ENCODE data around the gene TAS1R1.

TAS1R1 gene

GRCh38 chr1:6554907-6555778 lies at the start of gene TAS1R1:
TSS of gene TAS1R1 (plus strand) at chr1:6555307. CDS start at chr1:6555374, 67 bp downstream.
- no peak for DNase-seq

GRCh38 chr1:6505367-6506209 lies 49.5 kb upstream of the TAS1R1 start:
- no peak for DNase-seq

GRCh38 chr1:6506210-6507036 lies 48.7 kb upstream of the TAS1R1 start:
- no peak for DNase-seq

GRCh38 chr1:6507037-6507428 lies 48.1 kb upstream of the TAS1R1 start:
- DNase-seq, result no peak

- DNase-seq, result no peak
Observed at GRCh38 chr1:6507461-6507911, 47.6 kb upstream of the TAS1R1 start.

- no peak for DNase-seq
Observed at GRCh38 chr1:6508154-6508815, 46.8 kb upstream of the TAS1R1 start.

GRCh38 chr1:6508816-6509189 lies 46.3 kb upstream of the TAS1R1 start:
- DNase-seq, result no peak

- no peak for DNase-seq
Observed at GRCh38 chr1:6509220-6509918, 45.7 kb upstream of the TAS1R1 start.

- no peak for DNase-seq
Observed at GRCh38 chr1:6509919-6510291, 45.2 kb upstream of the TAS1R1 start.

- no peak for DNase-seq
Observed at GRCh38 chr1:6510493-6510892, 44.6 kb upstream of the TAS1R1 start.

GRCh38 chr1:6511056-6511455 lies 44.1 kb upstream of the TAS1R1 start:
- DNase-seq, result peak; percentile 40

- no peak for DNase-seq
Observed at GRCh38 chr1:6511561-6512244, 43.4 kb upstream of the TAS1R1 start.

GRCh38 chr1:6512245-6512907 lies 42.7 kb upstream of the TAS1R1 start:
- DNase-seq, result no peak

- DNase-seq, result no peak
Observed at GRCh38 chr1:6512908-6513280, 42.2 kb upstream of the TAS1R1 start.

- no peak for DNase-seq
Observed at GRCh38 chr1:6513320-6513801, 41.7 kb upstream of the TAS1R1 start.

GRCh38 chr1:6515771-6516170 lies 39.3 kb upstream of the TAS1R1 start:
- DNase-seq, result no peak

GRCh38 chr1:6517435-6517851 lies 37.7 kb upstream of the TAS1R1 start:
- no peak for DNase-seq

- DNase-seq, result peak; percentile 71
Observed at GRCh38 chr1:6519491-6519934, 35.6 kb upstream of the TAS1R1 start.

GRCh38 chr1:6519935-6520671 lies 35.0 kb upstream of the TAS1R1 start:
- DNase-seq, result peak; percentile 83

- DNase-seq, result no peak
Observed at GRCh38 chr1:6521536-6521935, 33.6 kb upstream of the TAS1R1 start.

Data from DMS 273 treated with DMSO at 0.1 percent for 48 hours (cell line).